Measurements from ENCODE around the gene TSPAN14. TPM values are rescaled to one million over a fixed set of nuclear protein-coding genes. Genes with fewer than 3 reads are reported as not detected.

TSPAN14 gene
- total and polyA plus RNA-seq, 2 of the 13 experiments (the other 11 are each of a cell fraction or from before 2014, with no cell fraction given): 24.1 to 80.6 TPM

GRCh38 chr10:80408242-80409101 is 45.6 kb upstream of the TSPAN14 start, which contains the start of gene PRXL2A (continued):
- TF ChIP-seq STAG1 (CRISPR knock-in tag; IDR thresholded peaks at IDR 0.05) (peak; percentile 18; the same call in 1 of the 2 replicates), YY1 (IDR thresholded peaks at IDR 0.05; ENCODE audit: insufficient read depth, insufficient replicate concordance, low read depth, low read length) (peak; percentile 81), IRF9 (CRISPR knock-in tag; IDR thresholded peaks at IDR 0.05; ENCODE audit: borderline replicate concordance) (0 out of 2 replicates have a peak, but pooled peaks have one; percentile 31), MEF2D (CRISPR knock-in tag; IDR thresholded peaks at IDR 0.05) (peak; percentile 34; the same call in 1 of the 2 replicates), TBX3 (IDR thresholded peaks at IDR 0.05; ENCODE audit: borderline replicate concordance) (no peak), KLF16 (CRISPR knock-in tag; IDR thresholded peaks at IDR 0.05) (peak in 1 of 2 experiments; percentile 76; a peak in 1 of 4 replicates), ZNF800 (CRISPR knock-in tag; IDR thresholded peaks at IDR 0.05) (peak; percentile 78), ZNF713 (CRISPR knock-in tag; IDR thresholded peaks at IDR 0.05) (no peak), LBX2 (CRISPR knock-in tag; IDR thresholded peaks at IDR 0.05; ENCODE audit: borderline replicate concordance) (0 out of 2 replicates have a peak, but pooled peaks have one; percentile 5), FOXC1 (CRISPR knock-in tag; IDR thresholded peaks at IDR 0.05; ENCODE audit: borderline replicate concordance) (peak; percentile 83; the same call in 1 of the 2 replicates), BHLHE40 (IDR thresholded peaks at IDR 0.05; ENCODE audit: low read length) (peak; percentile 41), TEAD2 (CRISPR knock-in tag; IDR thresholded peaks at IDR 0.05) (no peak), SNAPC2 (CRISPR knock-in tag; IDR thresholded peaks at IDR 0.05) (peak; percentile 68), NONO (IDR thresholded peaks at IDR 0.05) (no peak), NONO (CRISPR knock-in tag; conservative IDR thresholded peaks at IDR 0.05) (peak; percentile 88), KMT2B (CRISPR knock-in tag; IDR thresholded peaks at IDR 0.05) (peak; percentile 54; the same call in 1 of the 2 replicates), TFAP4 (IDR thresholded peaks at IDR 0.05; ENCODE audit: borderline replicate concordance, low read depth) (peak; percentile 8; the same call in 1 of the 2 replicates), STAT5B (CRISPR knock-in tag; IDR thresholded peaks at IDR 0.05) (no peak), RAD51 (IDR thresholded peaks at IDR 0.05; ENCODE audit: borderline replicate concordance) (peak; percentile 43), ZNF20 (CRISPR knock-in tag; IDR thresholded peaks at IDR 0.05) (peak; percentile 31; the same call in 1 of the 2 replicates), ZC3H4 (CRISPR knock-in tag; IDR thresholded peaks at IDR 0.05; ENCODE audit: borderline replicate concordance) (no peak), ARNT (IDR thresholded peaks at IDR 0.05) (no peak), HCFC1 (IDR thresholded peaks at IDR 0.05; ENCODE audit: low read depth, low read length) (no peak), ZNF460 (CRISPR knock-in tag; IDR thresholded peaks at IDR 0.05; ENCODE audit: borderline replicate concordance) (no peak), ZNF33B (CRISPR knock-in tag; IDR thresholded peaks at IDR 0.05) (peak; percentile 23; the same call in 1 of the 2 replicates), ZNF343 (CRISPR knock-in tag; IDR thresholded peaks at IDR 0.05) (peak; percentile 58; the same call in 1 of the 2 replicates), ZNF468 (CRISPR knock-in tag; IDR thresholded peaks at IDR 0.05) (no peak), MIER2 (CRISPR knock-in tag; IDR thresholded peaks at IDR 0.05) (no peak)
